ENCODE data around the gene MCRIP1. TPM values are rescaled to one million over a fixed set of nuclear protein-coding genes. Genes with fewer than 3 reads are reported as not detected.

The MCRIP1 gene
- total and polyA plus RNA-seq, 2 of the 4 experiments (the other 2 are of a cell fraction) = 56.5 to 164 TPM

GRCh38 chr17:81823820-81824550 lies 9.1 kb downstream of the MCRIP1 start:
- POLR2A ChIA-PET (ENCODE audit: unreplicated experiment) = interaction anchor here (0.5 kb wide), 1 partner anchor 69 kb away, joined by 3 read pairs; no protein-coding TSS in a partner anchor

More at GRCh38 chr17:81823820-81824550, 9.1 kb downstream of the MCRIP1 start:
- H3K56ac ChIP-seq (ENCODE audit: extremely low read depth, insufficient read depth, low read length) = no peak overlapping the region
- H4K5ac ChIP-seq (ENCODE audit: low read depth, low read length) = no peak overlapping the region
- DNase-seq (no peak), ATAC-seq (ENCODE audit: low read depth) (no peak)
- no TSS peak for BruUV-seq (replicated peaks)
- H3K4me1 ChIP-seq (ENCODE audit: control insufficient read depth, insufficient read depth, low read length) = no peaks in the 10 kb centered on the region
- no peaks in the 10 kb centered on the region for H3K27me3 ChIP-seq (ENCODE audit: control insufficient read depth, insufficient read depth, low read length)
- H2BK5ac ChIP-seq (ENCODE audit: low read depth, low read length, poor library complexity, severe bottlenecking) = no peak overlapping the region
- peaks cover 10 to 35% of the 10 kb centered on the region in 2 experiments; a peak in 3 of 4 replicates for H3K79me1 ChIP-seq (ENCODE audit: low read depth in 1 of 2, low read length in 2 of 2)
- no peak overlapping the region for H2AK9ac ChIP-seq (replicated peaks; ENCODE audit: low read depth, low read length, poor library complexity)
- no peak overlapping the region for H4K8ac ChIP-seq (ENCODE audit: low read depth in 2 of 2, low read length in 2 of 2)
- H3K9ac ChIP-seq (ENCODE audit: low read depth, low read length) = no peak overlapping the region
- 89% methylated on average over 21 of the region's 33 CpGs; no CpG with 5 or more reads in 1 of the 2 experiments for WGBS, 2 experiments (ENCODE audit: extremely low coverage in 2 of 2, insufficient read length in 1 of 2)
- peaks cover 6% of the 10 kb centered on the region for H3K9me1 ChIP-seq (ENCODE audit: insufficient read depth, low read length)
- H3K27ac ChIP-seq (ENCODE audit: insufficient read depth, low read length) = no peak overlapping the region
- no peak overlapping the region for H3K4me2 ChIP-seq (ENCODE audit: low read depth, low read length)
- no peaks in the 10 kb centered on the region for H3K9me3 ChIP-seq (ENCODE audit: control insufficient read depth, insufficient read depth, low read length)
- no peak overlapping the region for H2AK5ac ChIP-seq (ENCODE audit: low read depth, low read length)
- H3K18ac ChIP-seq (ENCODE audit: low read depth, low read length) = no peak overlapping the region
- TF ChIP-seq, protein P1, sequence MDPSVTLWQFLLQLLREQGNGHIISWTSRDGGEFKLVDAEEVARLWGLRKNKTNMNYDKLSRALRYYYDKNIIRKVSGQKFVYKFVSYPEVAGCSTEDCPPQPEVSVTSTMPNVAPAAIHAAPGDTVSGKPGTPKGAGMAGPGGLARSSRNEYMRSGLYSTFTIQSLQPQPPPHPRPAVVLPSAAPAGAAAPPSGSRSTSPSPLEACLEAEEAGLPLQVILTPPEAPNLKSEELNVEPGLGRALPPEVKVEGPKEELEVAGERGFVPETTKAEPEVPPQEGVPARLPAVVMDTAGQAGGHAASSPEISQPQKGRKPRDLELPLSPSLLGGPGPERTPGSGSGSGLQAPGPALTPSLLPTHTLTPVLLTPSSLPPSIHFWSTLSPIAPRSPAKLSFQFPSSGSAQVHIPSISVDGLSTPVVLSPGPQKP (IDR thresholded peaks at IDR 0.05; ENCODE audit: borderline replicate concordance, low read depth, low read length) = no peak
- no peak for TF ChIP-seq CTCF (conservative IDR thresholded peaks at IDR 0.05; ENCODE audit: low read depth, low read length)
- TF ChIP-seq RAD21 (IDR thresholded peaks at IDR 0.05; ENCODE audit: low read length) = no peak
- TF ChIP-seq MAZ (IDR thresholded peaks at IDR 0.05; ENCODE audit: borderline replicate concordance, low read depth, low read length) = no peak
- TF ChIP-seq MAFK (IDR thresholded peaks at IDR 0.05; ENCODE audit: low read depth, low read length) = no peak
- TF ChIP-seq CEBPB (IDR thresholded peaks at IDR 0.05; ENCODE audit: low read depth, low read length) = no peak
- no peak for TF ChIP-seq MXI1 (IDR thresholded peaks at IDR 0.05; ENCODE audit: borderline replicate concordance, low read depth, low read length)
- no peak for TF ChIP-seq FOS (IDR thresholded peaks at IDR 0.05; ENCODE audit: low read depth, low read length)
- TF ChIP-seq POLR2A (IDR thresholded peaks at IDR 0.05; ENCODE audit: low read depth, low read length) = no peak
- TF ChIP-seq, protein P2, sequence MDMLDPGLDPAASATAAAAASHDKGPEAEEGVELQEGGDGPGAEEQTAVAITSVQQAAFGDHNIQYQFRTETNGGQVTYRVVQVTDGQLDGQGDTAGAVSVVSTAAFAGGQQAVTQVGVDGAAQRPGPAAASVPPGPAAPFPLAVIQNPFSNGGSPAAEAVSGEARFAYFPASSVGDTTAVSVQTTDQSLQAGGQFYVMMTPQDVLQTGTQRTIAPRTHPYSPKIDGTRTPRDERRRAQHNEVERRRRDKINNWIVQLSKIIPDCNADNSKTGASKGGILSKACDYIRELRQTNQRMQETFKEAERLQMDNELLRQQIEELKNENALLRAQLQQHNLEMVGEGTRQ (IDR thresholded peaks at IDR 0.05; ENCODE audit: low read depth, low read length) = no peak
- no peak for TF ChIP-seq CHD1 (IDR thresholded peaks at IDR 0.05; ENCODE audit: low read depth, low read length)
- no peak for TF ChIP-seq BHLHE40 (IDR thresholded peaks at IDR 0.05; ENCODE audit: low read depth, low read length)
- no peak for TF ChIP-seq RCOR1 (IDR thresholded peaks at IDR 0.05; ENCODE audit: insufficient replicate concordance, low read length)
- no peak for TF ChIP-seq NFE2L2 (IDR thresholded peaks at IDR 0.05; ENCODE audit: low read depth, low read length)
- TF ChIP-seq RFX5 (IDR thresholded peaks at IDR 0.05; ENCODE audit: low read depth, low read length) = no peak
- no peak for TF ChIP-seq SMC3 (IDR thresholded peaks at IDR 0.05; ENCODE audit: low read depth, low read length)
- no peak overlapping the region for H4K91ac ChIP-seq (ENCODE audit: insufficient read depth, low read depth, low read length)
- H3K14ac ChIP-seq (replicated peaks; ENCODE audit: low read depth, low read length) = no peak overlapping the region
- H2BK15ac ChIP-seq (ENCODE audit: low read depth, low read length) = no peak overlapping the region
- no peak overlapping the region for H3K23ac ChIP-seq (ENCODE audit: low read depth, low read length)
- H3K36me3 ChIP-seq (ENCODE audit: control insufficient read depth, insufficient read depth, low read length) = peaks cover 14% of the 10 kb centered on the region
- H2BK20ac ChIP-seq (ENCODE audit: low read depth, low read length) = no peak overlapping the region
- dilution Hi-C loops (cut with HindIII; ENCODE audit: low sequenced_read_pairs, unreplicated experiment) (no loop called here), intact Hi-C loops (cut with micrococcal nuclease) (no loop called here), in situ Hi-C loops (cut with MboI; ENCODE audit: low sequenced_read_pairs) (no loop called here)
- H4K20me1 ChIP-seq (ENCODE audit: insufficient read depth, low read length) = peaks cover 40% of the 10 kb centered on the region
- H3K4ac ChIP-seq (ENCODE audit: low read depth, low read length) = no peak overlapping the region
- H2BK120ac ChIP-seq (ENCODE audit: low read depth, low read length) = no peak overlapping the region
- no peak overlapping the region for H2AFZ ChIP-seq (replicated peaks; ENCODE audit: low read length, poor library complexity)
- CTCF ChIA-PET = no interaction called here
- H3K4me3 ChIP-seq (ENCODE audit: insufficient read depth, low read depth, low read length) = no peak overlapping the region
